Activated naive CD4-positive, alpha-beta T cell treated with anti-CD3 and anti-CD28 coated beads, Interleukin-2, amount 10 ng/mL, durations not matched to agents 7 days and 5 days (primary cell): ENCODE measurements around the gene TCEAL6.

Experiments used
- CTCF ChIA-PET: fragments of 350-600 bp; sonication (Branson Sonifier 250); formaldehyde crosslinking; loops from one replicate; lab custom pipeline; 2021; ENCODE audit warnings: antibody characterized with exemption; lab: Charles Lee
- DNase-seq: peaks from one replicate; pipeline ENCODE4 v3.0.0-alpha.2; 2020
- H3K27ac Mint-ChIP-seq: one replicate; pipeline ENCODE4 v1.8.0; 2021; ENCODE audit warnings: mild to moderate bottlenecking, moderate library complexity, mixed read lengths
- H3K27me3 Mint-ChIP-seq: one replicate; pipeline ENCODE4 v1.8.0; 2021; ENCODE audit warnings: mild to moderate bottlenecking, mixed read lengths
- H3K36me3 Mint-ChIP-seq: one replicate; pipeline ENCODE4 v1.8.0; 2021; ENCODE audit warnings: mixed read lengths
- H3K4me1 Mint-ChIP-seq: one replicate; pipeline ENCODE4 v1.8.0; 2021; ENCODE audit warnings: mixed read lengths
- H3K4me3 Mint-ChIP-seq: one replicate; pipeline ENCODE4 v1.8.0; 2021; ENCODE audit warnings: mild to moderate bottlenecking, moderate library complexity, mixed read lengths
- H3K9me3 Mint-ChIP-seq: one replicate; pipeline ENCODE4 v1.8.0; 2021; ENCODE audit warnings: mixed read lengths

TCEAL6 gene

GRCh38 chrX:102115748-102116147, 26.5 kb downstream of the TCEAL6 start:
- no peaks in the 10 kb centered on the region for H3K27me3 Mint-ChIP-seq
- H3K4me1 Mint-ChIP-seq, result no peaks in the 10 kb centered on the region
- H3K9me3 Mint-ChIP-seq, result no peaks in the 10 kb centered on the region
- CTCF ChIA-PET, result no interaction called here
- H3K4me3 Mint-ChIP-seq, result no peak overlapping the region
- no peak overlapping the region for H3K27ac Mint-ChIP-seq
- DNase-seq, result no peak
- H3K36me3 Mint-ChIP-seq, result no peaks in the 10 kb centered on the region

- no peak for DNase-seq
- H3K27me3 Mint-ChIP-seq, result no peaks in the 10 kb centered on the region
- no peak overlapping the region for H3K4me3 Mint-ChIP-seq
- CTCF ChIA-PET, result no interaction called here
- H3K36me3 Mint-ChIP-seq, result no peaks in the 10 kb centered on the region
- no peaks in the 10 kb centered on the region for H3K9me3 Mint-ChIP-seq
- H3K4me1 Mint-ChIP-seq, result no peaks in the 10 kb centered on the region
- H3K27ac Mint-ChIP-seq, result no peak overlapping the region
Observed at GRCh38 chrX:102113367-102113766, 28.9 kb downstream of the TCEAL6 start.
